GM19240 (cell line): ENCODE results near the gene AASDH.
"Not testable (repeated sequence)": the region's sequence is repeated elsewhere in the genome, so short reads cannot be mapped to it uniquely, and the experiment has no call there.

Source experiments
- DNase-seq: peaks from one replicate; pipeline ENCODE4 v3.0.0; 2011; ENCODE audit warnings: low spot score; ENCODE audit not compliant: insufficient read length

The AASDH gene

GRCh38 chr4:56405016-56405415 lies 17.7 kb upstream of the AASDH start:
- no peak for DNase-seq

- DNase-seq: no peak
Observed at GRCh38 chr4:56400560-56400959, 13.3 kb upstream of the AASDH start.

- no peak for DNase-seq
Observed at GRCh38 chr4:56391270-56391669, 4.0 kb upstream of the AASDH start.

DNA sequence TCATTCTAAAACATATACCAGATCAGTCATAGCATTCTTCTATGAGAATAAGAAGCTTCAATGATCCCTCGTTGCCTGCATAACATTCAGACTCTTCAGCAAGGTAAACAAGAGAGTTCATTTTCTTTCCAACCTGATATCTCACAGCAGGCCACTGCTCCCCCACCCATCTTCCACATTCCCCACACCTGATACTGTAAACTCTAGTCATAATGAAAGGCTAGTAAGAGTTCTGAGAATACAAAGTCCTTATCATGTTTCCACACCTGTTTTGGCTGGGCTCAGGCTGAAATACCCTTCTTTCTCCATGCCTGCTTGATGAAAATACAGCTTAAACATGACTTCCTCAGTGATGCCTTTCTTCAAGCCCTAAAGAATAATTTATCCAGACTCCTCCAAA lies 2.3 kb upstream of the AASDH start:
- DNase-seq: no peak

- DNase-seq: no peak
Observed at GRCh38 chr4:56388306-56388705, 1.0 kb upstream of the AASDH start.

DNA sequence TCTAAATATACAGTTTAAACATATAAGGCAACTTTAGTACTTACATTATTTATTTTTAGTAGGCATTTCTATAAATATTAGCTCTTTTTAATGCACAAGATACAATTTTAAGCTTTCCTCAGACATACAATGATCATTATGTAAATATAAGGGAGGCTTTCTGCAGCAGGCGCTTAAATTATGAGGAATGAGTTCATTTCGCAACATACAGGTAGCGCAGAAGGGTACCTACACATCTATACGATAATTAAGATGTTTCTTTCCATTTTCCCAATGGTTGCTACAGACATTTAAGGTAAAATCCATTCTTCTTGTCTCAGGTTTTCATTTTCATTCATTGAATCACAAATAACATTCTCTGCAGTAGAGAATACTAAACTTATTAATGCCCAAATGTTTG lies 1.2 kb downstream of the AASDH start:
- DNase-seq: no peak

GRCh38 chr4:56375458-56375857 lies 11.8 kb downstream of the AASDH start:
- DNase-seq: no peak

GRCh38 chr4:56374956-56375355 lies 12.3 kb downstream of the AASDH start:
- DNase-seq: no peak

GRCh38 chr4:56372774-56373173 lies 14.5 kb downstream of the AASDH start:
- DNase-seq: no peak

GRCh38 chr4:56371426-56372220 lies 15.7 kb downstream of the AASDH start:
- DNase-seq: no peak

- DNase-seq: no peak
Observed at GRCh38 chr4:56370377-56370776, 16.9 kb downstream of the AASDH start.

- not testable (repeated sequence) for DNase-seq
Observed at GRCh38 chr4:56362981-56363380, 24.3 kb downstream of the AASDH start.

DNA sequence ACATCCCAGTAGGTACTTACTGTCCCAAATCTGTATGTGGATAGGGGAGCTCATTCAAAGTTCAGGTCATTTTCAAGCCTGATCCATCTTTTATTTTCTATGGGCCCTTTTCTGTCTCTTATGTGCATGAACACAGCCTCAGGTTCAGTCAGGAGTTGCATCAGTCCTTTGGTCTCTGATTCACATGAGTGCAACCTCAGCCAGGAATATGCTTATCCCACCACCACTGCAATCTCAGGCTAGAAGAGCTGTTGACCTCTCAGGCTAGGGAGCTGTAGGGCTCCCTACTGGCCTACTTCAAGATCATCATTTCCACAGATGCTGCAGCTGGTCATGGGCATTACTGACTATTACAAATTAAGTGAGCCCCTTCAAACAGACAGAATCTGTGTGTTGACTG lies 27.2 kb downstream of the AASDH start:
- no peak for DNase-seq

GRCh38 chr4:56356650-56357049 lies 30.6 kb downstream of the AASDH start:
- no peak for DNase-seq

- DNase-seq: no peak
Observed at GRCh38 chr4:56348576-56348975, 38.7 kb downstream of the AASDH start.

- DNase-seq: no peak
Observed at GRCh38 chr4:56345458-56345857, 41.8 kb downstream of the AASDH start.

GRCh38 chr4:56342746-56343145 lies 44.5 kb downstream of the AASDH start:
- DNase-seq: no peak

DNA sequence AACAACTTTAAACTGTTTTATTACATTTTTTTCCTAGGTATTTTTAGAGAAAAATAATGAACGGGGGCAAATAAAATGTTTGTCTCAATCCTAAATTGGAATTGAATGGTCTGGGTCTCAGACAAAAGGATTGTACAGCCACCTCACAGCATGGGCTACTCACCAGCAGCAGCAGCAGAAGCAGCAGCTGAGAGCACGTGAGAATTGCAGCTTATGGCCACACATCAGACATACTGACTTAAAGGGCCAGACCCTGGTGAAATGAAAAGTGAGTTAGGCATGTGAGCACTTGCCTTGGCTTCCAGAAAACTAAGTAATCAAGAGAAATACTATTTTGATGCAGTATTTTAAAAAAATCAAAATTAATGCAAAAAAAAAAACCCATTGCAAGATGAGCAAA lies 56.6 kb downstream of the AASDH start:
- no peak for DNase-seq

GRCh38 chr4:56326363-56326762 lies 60.9 kb downstream of the AASDH start:
- no peak for DNase-seq

DNA sequence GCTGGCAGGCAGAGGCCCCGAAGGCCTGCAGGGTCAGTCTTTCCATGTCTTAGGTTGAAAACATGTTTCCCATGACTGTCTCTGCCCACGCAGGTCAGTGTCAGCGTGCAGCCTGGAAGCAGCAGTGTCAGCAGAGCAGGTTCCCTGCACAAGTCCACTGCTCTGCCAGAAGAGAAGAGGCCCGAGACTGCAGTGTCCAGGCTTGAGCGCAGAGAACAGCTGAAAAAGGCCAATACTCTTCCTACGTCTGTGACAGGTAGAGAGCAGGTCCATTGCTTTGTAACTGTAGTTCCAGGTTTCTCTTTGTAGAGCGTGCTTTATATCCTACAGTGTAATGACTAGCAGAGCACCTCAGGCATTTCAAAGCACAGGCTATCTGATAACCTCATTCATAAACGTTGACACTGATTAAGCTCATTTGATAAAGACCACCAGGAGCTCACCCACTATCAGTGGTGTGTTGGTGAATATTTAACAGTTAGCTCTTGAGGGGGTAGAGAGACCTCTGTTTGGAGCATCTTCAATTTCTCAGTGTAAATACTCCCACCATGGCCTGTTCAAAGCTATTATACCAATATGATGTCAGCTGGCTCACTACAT lies 63.2 kb downstream of the AASDH start:
- DNase-seq: no peak

DNA sequence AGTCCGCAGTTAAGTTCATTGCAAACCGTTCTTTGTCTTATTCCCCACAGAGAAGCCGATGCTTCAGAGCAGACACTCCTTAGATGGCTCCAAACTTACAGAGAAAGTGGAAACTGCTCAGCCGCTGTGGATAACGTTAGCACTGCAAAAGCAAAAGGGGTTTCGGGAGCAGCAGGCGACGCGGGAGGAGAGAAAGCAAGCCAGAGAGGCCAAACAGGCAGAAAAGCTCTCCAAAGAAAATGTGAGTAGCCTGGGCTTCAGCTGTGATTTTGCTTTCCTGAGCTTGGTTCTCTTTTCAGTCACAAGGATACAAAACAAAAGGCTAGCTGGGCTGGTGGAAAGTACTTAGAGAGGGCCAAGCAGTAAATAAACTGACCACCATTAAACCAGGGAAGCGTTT lies 64.0 kb downstream of the AASDH start:
- no peak for DNase-seq

GRCh38 chr4:56321251-56321650 lies 66.0 kb downstream of the AASDH start:
- no peak for DNase-seq

- no peak for DNase-seq
Observed at GRCh38 chr4:56320293-56320692, 67.0 kb downstream of the AASDH start.
